GM03348 (cell line): ENCODE measurements around the gene TECRL.

Experiments
- DNase-seq: peaks from one replicate; pipeline ENCODE4 v3.0.0; 2012; ENCODE audit warnings: low spot score

Gene TECRL, protein sequence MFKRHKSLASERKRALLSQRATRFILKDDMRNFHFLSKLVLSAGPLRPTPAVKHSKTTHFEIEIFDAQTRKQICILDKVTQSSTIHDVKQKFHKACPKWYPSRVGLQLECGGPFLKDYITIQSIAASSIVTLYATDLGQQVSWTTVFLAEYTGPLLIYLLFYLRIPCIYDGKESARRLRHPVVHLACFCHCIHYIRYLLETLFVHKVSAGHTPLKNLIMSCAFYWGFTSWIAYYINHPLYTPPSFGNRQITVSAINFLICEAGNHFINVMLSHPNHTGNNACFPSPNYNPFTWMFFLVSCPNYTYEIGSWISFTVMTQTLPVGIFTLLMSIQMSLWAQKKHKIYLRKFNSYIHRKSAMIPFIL

DNA sequence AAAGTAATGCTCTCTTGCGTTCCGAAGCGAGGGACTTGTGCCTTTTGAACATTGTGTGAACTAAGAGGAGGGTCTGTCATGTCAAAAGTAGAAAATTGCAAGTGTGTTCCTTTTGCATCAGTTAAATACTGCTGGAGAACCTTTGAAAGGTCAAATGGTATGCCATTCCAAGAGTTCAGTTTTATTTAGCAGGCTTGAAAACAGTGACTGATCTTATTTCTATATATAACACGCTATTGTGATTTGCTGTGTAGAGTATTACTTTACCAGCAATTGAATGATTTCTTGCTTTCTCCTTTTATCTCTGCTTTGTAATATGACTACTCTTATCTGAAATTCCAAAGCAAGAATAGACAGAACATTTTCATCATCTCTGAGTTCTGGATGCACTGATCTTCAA, at the start of gene TECRL:
TSS of gene TECRL (minus strand) at position 151 of the 400 bp plus-strand sequence. CDS start at position 52, 99 bp downstream.
- no peak for DNase-seq

DNA sequence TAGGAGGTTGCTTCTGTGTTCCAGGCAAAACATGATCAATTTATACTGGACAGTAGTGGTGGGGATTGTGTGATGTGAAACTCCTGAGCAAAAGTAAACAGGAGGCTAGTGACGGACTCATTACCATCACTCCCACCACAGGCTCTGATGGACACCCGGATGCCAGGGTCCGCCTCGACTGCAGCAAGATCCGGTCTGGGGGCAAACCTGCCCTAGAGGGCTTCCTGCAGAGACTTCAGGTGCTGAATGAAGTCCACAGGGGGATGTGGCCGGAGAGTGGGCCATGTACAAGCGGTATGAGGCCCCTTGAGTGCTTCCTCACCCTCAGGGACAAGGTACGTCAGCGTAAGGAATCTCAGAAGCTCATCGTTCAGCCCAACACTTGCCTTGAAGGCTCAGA, 23.4 kb upstream of the TECRL start:
- DNase-seq: no peak

DNA sequence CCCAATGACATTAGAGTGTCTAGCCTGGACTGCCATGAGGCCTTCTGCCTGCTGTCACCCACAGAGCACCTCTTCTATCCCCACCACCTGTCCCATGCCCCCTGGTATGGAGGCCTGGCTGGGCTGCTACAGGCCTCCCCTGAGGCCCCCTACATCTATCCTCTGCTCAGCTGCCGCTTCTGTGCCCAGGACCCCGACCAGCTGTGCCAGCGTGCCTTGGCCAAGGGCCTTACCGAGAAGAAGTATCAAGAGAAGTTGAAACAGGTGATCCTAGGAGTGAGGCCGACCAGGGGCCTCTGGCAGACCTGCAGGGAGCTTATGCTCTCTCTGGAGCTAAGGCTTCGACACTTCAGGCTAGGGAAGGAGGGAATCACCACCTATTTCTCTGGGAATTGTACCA, 21.7 kb upstream of the TECRL start:
- DNase-seq: no peak

DNA sequence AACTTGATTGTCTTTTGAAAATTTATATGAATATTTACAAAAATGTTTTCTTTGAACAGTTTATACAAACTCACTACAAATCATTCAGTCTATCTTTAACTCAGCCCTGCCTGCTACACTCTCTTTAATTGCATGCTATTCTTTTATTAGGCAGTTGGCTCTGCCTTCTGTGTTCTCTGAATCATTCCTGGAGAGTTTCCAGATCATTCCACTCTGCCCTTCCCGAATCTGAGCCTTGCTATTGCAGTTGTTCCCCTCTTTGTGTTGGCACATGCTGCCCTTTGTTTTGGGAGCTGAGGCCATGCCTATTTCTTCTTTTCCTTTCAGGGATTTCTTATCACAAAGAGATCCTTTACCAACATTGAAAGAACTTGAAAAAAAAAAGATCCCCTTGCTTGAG, 8.7 kb upstream of the TECRL start:
- no peak for DNase-seq

DNA sequence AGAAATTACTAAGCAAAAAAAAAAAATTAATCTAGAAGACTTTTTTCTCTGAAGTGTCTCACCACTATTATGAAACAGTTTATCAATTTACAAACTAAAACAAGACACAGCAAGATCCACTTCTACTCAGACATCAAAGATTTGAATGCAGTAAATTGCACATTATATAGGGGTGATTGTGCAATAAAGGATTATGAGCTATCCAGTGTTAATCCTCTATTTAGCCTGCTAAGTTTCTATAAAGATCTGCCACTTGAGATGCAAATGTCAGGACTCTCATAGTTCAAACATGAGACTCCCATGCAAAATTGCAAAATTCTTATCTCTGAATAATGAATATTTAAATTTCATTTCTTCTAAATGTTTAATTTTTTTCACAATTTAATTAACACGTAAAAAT, 2.2 kb downstream of the TECRL start:
- DNase-seq: no peak

DNA sequence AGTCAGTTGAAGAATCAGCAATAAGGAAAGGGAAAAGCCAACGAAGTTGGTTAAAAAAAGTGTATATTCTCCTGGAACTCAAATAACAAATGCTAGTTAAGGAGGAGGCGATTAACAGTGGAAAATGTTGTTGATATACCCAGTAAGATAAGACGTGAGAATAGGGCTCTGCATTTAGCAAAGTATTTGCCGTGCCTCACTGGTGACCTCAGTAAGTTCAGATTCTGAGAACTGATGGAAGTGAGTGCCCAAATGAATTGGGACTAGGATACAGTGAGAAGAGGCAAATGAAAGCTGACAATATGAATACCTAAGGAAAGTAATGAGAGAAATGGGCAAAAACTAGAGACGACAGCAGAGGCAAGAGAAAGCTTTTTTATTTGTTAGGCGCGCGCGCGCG, 3.5 kb downstream of the TECRL start:
- DNase-seq: no peak

DNA sequence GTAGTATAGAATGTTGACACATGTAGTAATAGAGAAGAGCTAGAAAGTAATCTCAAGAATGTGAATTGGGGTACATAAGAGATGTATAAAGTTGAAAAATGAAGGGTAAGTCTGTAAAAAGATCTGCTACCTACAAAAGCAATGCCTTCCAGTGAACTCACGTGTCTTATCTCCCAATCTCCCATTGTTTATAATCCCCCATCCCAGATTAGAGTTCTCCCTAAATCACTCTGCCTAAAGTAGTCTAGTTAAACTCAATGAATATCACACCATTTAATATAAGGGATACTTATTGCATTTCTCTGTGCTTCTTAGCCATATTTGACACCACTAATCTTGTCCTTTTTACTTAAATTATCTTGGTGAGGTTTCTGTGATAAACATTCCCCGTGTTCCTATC, 6.6 kb downstream of the TECRL start:
- DNase-seq: no peak

DNA sequence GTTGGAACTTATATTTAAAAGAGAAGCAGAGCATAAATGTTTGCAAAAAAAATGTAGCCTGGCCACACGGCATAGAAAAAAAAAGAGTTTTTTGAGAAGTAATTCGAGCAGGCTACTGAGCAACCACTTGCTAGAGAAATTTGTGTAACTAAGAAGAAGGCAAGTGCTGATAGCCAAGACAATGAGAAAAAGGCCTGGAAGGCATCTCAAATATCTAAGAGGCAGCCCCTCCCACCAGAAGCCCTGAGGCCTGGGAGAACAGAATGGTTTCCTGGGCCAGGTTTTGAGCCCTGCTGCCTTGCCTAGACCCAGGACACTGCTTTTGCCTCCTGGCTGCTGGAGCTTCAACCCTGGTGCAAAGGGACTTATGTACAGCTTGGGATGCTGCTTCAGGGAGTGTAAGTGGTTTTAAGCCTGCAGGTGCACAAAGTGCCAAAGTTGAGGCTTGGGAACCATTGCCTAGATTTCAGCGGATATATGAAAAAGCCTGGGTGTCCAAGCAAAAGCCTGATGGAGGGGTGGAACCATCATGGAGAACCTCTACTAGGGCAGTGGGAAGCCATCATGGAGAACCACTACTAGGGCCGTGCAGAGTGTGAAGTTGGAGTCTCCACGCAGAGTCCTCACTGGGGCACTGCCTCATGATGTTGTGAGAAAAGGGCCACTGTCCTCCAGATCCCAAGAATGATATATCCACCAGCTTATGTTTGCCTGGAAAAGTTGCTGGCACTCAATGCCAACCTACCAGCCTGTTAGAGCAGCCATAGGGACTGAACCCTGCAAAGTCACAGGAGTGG, 9.7 kb downstream of the TECRL start:
- DNase-seq: no peak

DNA sequence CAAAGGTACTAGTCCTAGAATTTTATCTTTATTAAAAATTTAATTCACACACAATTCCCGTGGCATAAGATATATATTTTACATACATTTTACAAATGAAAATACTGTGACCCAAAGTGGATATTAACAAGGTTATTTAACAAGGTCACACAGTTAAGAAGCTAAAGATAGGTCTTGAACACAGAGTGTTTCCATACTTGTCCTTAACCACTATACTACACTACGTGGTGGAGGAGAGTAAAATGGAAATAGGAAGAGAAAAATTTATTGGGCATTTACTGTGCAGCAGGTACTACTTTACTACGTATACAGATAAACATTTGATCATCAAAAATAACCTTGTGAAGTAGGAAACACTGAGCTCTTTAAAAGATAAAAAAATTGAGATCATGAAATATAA, 14.8 kb downstream of the TECRL start:
- DNase-seq: no peak

DNA sequence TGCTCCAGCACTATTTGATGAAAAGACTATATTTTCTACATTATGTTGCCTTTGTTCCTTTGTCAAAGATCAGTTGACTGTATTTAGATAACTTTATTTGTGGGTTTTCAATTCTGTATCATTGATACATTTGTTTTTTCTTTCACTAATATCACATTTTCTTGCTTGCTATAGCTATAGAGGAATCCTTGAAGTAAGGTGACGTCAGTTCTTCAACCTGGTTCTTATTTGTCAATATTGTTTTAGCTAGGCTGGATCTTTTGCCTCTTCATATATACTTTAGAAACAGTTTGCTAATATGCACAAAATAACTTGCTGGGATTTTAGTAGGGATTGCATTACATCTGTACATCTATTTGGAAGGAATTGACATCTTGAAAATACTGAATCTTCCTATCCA, 21.0 kb downstream of the TECRL start:
- DNase-seq: no peak

DNA sequence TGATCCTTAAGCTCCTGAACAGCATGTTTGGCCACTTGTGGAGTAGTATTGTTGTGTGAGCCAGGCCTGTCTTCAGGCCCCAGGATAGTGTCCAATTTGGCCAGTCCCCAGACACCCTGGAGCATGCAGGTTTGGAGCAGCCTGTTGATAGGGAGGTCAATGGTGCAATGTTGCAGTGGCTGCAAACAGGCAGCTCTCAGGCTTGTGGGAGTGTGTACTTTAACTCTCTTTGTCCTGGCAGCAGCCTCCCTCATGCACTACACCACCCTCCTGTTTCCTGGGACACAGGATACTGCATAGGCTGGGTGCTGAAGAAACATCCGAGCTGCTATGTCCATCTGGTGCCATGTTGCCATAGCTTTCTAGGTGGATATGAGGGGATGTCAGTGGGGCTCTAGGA, 24.0 kb downstream of the TECRL start:
- no peak for DNase-seq

DNA sequence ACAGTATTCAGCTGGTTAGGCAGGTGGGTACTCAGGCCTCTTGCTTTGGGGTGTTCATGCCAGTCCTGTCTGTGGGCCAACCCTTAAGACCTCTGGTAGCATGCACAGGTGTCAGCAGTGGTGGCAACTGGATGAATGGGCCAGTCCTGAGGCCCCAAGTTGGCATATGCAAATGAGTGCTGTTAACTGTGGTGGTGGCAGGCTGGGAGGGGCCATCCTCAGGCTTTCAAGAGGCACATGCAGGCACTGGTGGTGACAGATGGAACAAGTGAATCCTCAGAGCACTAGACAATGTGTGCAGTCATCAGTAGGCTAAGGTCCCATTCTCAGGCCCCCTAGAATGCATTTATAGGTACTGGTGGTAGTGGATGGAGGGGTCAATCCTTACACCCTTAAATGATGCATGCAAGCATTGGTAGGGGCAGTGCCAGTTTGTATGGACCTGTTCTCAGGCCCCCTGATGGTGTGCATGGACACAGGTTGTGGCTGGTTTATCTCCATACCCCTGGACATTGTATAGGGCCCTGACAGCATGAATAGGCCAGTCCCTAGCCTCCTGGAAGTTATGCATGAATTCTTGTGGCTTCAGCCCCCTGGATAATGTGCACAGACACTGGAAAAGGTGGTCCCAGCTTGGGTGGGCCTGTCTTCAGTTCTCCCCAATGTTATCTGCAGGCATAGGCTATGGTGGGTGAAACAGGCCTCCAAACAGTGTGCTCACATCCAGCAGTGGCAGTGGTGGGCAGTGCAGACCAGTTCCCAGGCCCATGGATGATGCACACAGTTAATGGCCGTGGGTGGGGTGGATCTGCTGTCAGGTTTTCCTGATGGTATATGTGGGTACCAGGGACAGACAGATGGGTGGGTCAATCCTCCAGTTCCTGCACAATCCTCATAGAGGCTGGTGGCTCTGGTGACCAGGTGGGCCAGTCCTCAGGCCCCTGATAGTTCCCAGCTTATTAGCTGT, 24.7 kb downstream of the TECRL start:
- DNase-seq: no peak

DNA sequence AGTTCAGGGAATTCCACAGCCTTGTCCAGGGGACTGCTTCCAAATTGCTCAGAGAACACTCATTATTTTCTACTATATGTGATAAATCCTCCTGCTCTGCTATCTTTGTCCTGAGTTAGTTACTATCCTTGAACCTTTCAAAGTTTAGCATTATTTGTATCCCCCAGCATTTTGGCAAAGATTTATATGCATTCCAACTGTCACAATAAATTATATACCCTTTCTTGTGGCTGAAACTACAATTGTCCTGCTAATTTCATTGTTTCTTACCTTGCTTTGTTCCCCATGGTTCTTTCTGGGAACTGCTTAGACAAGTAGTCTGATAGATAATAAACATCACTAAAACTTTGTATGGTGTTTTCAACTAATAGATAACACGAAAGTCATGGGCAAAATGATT, 40.5 kb downstream of the TECRL start:
- DNase-seq: no peak

DNA sequence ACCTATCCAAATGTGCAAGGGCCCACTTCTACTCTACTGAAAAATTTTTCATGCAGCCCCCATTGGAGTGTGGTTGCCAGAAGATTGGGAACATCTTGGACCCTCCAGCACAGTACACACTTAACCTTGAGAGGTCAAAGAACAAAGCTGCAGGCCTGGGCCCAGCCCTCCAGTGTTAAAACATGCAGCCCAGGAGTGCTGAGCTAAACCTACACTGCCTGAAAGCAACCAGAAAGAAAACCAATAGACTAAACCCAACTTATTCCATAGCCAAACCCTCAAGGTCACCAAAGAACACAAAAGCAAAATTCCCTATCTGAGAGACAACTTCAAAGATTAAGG, 47.9 kb downstream of the TECRL start:
- no peak for DNase-seq

DNA sequence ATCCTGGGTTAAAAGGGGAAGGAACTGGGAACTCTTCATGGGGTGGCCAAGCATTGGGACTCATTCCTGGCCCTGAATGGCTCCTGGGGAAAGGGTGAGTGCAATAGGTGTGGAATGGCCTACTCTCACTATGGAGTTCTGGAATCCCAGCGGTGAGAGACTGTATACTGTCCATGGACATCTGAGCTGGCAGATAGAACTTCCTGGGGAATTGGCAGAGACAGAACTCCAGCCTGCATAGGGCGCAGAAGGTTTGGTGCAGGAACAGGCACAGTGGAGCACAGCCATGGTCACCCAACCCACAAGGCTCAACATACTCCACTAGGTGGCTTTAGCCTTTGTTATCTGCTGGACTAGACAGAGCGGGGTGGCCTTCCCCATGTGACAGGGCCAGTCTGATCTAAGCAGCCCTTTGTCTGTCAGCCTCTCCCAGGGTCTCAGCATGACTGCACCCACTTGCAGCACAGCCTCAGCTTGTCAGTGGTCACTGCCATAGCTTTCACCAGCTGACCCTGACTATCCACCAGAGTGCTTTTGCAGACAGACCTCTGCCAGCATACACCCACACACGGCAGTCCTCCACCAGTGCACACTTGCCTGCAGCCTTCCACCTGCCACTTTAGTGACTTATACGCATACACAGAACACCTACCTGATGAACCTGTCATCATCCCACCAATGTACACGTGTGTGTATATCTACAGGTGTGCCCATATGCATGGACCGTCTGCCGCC, 48.4 kb downstream of the TECRL start:
- DNase-seq: no peak

DNA sequence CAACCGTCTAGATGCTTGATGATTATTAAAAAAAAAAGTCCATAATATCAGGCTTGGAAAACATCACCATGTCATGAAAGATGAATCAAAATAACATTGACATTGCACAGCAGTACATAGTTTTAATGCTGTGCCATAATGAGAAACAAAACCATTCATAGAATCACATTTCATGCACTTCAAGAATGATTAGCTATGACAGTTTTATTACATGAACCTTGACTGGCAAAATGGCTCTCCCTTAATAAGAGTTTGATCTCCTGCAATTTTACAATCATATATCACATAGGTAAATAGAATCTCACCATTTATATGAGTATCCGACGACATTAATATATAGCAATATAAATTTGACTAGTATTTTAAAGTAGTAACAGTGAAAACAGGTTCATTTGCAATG, 49.8 kb downstream of the TECRL start:
- no peak for DNase-seq

DNA sequence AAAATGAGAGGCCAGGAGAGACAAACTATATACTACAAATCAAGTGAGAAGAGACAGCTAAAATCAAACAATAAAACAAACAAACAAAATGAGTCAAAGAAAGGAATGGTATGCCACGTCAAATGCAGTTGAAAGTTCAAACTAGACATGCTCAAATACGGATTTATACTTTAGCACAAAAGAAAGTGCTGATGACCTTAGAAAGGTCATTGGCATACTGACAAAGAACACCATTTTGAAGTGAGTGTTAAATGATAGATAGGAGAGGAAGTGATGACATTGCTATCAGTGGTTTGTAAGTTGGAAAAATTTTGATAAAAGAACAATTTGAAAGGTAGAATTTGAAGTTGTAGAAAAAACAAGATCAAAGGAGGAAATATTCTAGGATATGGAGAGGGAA, 55.3 kb downstream of the TECRL start:
- DNase-seq: no peak

DNA sequence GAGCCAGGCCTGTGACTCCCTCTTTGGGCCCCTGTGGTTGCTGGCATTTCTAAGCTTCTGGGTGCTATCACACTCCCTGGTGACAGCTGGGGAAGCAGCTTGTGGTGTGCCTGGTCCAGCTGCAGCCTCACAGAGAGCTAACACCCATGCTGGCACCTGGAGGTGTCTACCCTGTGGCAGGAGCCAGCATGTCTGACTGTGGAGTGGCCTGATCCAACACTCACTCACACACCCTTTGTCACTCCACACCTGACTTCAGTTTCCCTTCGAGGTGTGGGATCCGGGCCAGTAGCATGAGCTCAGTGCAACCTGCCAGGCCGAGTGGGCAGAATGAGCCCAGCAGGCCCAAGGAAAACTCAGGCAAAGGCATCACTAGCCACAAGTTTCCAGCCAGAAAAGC, 67.5 kb downstream of the TECRL start:
- no peak for DNase-seq

DNA sequence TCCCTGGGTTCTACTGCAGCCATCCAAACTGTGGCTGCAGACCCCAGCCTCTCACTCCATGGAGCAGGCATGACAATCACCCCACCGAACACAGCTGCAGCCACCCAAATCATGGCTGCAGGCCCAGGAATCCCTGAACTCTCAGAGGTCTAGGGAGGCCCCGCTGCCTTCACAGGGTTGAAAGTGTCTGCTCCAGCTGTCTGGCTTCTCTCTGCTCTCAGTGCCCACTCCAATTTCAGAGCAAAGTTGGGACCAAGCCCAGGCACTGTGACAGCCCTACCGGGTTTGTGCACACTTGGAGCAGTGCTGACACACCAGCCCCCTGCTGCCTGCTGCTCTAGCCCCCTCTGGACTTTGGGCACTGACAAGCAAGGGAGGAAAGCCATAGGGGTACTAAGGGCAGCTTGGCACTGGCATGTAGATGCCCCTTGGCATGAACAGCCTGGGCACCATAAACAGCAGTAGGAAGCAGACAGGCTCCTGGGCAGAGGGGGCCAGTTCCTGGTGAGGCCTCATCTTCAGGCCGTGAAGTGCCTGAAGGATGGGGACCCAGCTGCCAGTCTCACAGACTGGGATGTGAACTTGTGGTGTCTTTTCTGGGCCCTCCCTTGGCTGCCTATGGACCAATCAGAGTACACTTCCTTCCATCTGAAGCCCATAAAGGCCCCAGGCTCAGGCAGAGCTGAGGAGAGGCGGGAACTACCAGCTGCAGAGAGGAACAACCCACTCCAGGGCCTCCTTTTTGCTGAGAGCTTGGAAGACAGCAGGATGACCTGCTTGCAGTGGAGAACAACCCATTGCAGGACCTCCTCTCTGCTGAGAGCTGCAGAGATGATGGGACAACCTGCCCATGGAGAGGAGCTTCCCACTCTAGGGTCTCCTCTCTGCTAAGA, 68.8 kb downstream of the TECRL start:
- no peak for DNase-seq

DNA sequence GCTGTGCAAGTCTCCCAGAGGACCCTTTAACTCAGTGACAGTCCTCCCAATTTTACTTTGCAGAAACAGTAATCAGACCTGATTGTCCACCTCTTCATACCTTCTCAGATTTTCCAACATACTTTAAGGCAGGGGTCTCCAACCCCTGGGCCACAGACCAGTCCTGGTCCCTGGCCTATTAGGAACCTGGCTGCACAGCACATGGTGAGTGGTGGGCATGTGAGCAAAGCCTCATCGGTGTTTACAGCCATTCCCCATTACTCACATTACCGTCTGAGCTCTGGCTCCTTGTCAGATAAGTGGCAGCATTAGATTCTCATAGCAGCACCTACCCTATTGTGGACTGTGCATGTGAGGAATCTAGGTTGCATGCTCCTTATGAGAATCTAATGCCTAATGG, 74.3 kb downstream of the TECRL start:
- DNase-seq: no peak

DNA sequence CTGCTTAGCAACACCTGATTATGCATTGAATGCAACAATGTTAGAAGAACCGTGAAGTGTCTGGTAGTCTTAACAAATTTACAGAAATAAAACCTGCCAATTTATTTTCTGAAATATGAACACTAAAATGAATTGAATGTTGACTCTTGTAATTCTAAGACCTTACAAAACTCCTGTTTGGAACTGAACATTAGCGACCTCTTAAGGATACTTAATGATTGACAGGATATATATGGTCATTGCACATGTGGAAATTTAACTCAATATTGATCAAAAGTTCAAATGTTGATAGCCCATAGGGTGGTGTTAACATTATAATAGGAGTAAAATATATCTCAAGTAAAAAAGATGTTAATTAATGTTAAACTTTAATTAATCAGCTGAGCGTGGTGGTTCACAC, 79.1 kb downstream of the TECRL start:
- DNase-seq: no peak
